H1 (cell line): Measurements from ENCODE around the gene IFT43. TPM values are rescaled to one million over a fixed set of nuclear protein-coding genes. Genes with fewer than 3 reads are reported as not detected.

Source experiments
- CTCF ChIA-PET: fragments of 300-600 bp; sonication (Branson Sonifier 250); formaldehyde crosslinking; loops from one replicate; lab custom pipeline; 2021; ENCODE audit not compliant: partially characterized antibody; lab: Charles Lee
- POLR2A ChIA-PET: fragments of 300-600 bp; sonication (Branson Sonifier 250); formaldehyde crosslinking; loops from one replicate; lab custom pipeline; 2021; ENCODE audit warnings: inconsistent platforms; ENCODE audit not compliant: partially characterized antibody; lab: Charles Lee
- DNase-seq, 2 experiments: peaks; one replicate each; pipeline versions ENCODE4 v3.0.0 to v3.0.0-alpha.2; 2010 to 2022; ENCODE audit warnings: low spot score in 2 of 2, low read depth in 1 of 2, mixed read lengths in 1 of 2
- FAIRE-seq: peaks from 2 replicates; lab custom pipeline; 2011; peaks lifted over from hg19 to GRCh38; lab: Jason Lieb, UNC
- H2AFZ ChIP-seq: 2 replicates; pipeline ENCODE4 v1.8.1; 2012; ENCODE audit warnings: low read length, inconsistent platforms
- H2AK5ac ChIP-seq: 2 replicates; pipeline ENCODE4 v1.6.1; 2013; ENCODE audit warnings: low read depth, low read length
- H2BK120ac ChIP-seq: replicated peaks from 2 replicates; pipeline ENCODE3; 2013; ENCODE audit warnings: low read depth, low read length, inconsistent platforms
- H2BK12ac ChIP-seq: 2 replicates; pipeline ENCODE4 v1.6.1; 2013; ENCODE audit warnings: low read depth, low read length
- H2BK15ac ChIP-seq: 2 replicates; pipeline ENCODE4 v1.6.1; 2013; ENCODE audit warnings: low read length
- H2BK20ac ChIP-seq: 2 replicates; pipeline ENCODE4 v1.6.1; 2013; ENCODE audit warnings: low read length
- H2BK5ac ChIP-seq: 2 replicates; pipeline ENCODE4 v1.6.1; 2013; ENCODE audit warnings: low read depth, low read length
- H3K14ac ChIP-seq: 2 replicates; pipeline ENCODE4 v1.6.1; 2013; ENCODE audit warnings: inconsistent platforms; ENCODE audit not compliant: insufficient read length
- H3K18ac ChIP-seq: 2 replicates; pipeline ENCODE4 v1.6.1; 2013; ENCODE audit warnings: low read length; ENCODE audit errors: extremely low read depth
- H3K23ac ChIP-seq: 2 replicates; pipeline ENCODE4 v1.6.1; 2013; ENCODE audit warnings: inconsistent platforms; ENCODE audit not compliant: insufficient read length
- H3K23me2 ChIP-seq: 2 replicates; pipeline ENCODE4 v1.6.1; 2013; ENCODE audit warnings: low read depth, low read length
- H3K27ac ChIP-seq: 2 replicates; pipeline ENCODE4 v1.6.1; 2011; ENCODE audit warnings: low read depth, low read length, inconsistent platforms
- H3K27me3 ChIP-seq, 4 experiments: replicated peaks in 1 of 4; 1 replicate in 1 of 4; 2 replicates in 3 of 4; pipeline versions ENCODE4 v1.6.1 to v1.8.1; 2011 to 2013; ENCODE audit warnings: low read length in 3 of 4, mild to moderate bottlenecking in 3 of 4, inconsistent platforms in 2 of 4, mixed read lengths in 2 of 4, moderate library complexity in 1 of 4; ENCODE audit not compliant: control insufficient read depth in 3 of 4, insufficient read depth in 3 of 4; ENCODE audit errors: extremely low read depth in 1 of 4
- H3K36me3 ChIP-seq, 4 experiments: 2 replicates each; pipeline versions ENCODE4 v1.6.1 to v1.8.1; 2011 to 2013; ENCODE audit warnings: mild to moderate bottlenecking in 4 of 4, low read length in 3 of 4, moderate library complexity in 2 of 4, control low read depth in 1 of 4, inconsistent platforms in 1 of 4; ENCODE audit not compliant: insufficient read depth in 4 of 4, control insufficient read depth in 2 of 4
- H3K4ac ChIP-seq: replicated peaks from 2 replicates; pipeline ENCODE3; 2013; ENCODE audit warnings: low read length, low read depth, mixed read lengths, inconsistent platforms; ENCODE audit not compliant: insufficient read length
- H3K4me1 ChIP-seq, 4 experiments: replicated peaks in 1 of 4; 1 replicate in 1 of 4; 2 replicates in 3 of 4; pipeline versions ENCODE4 v1.6.1 to v1.8.1; 2011 to 2013; ENCODE audit warnings: low read length in 3 of 4, inconsistent platforms in 2 of 4, mixed read lengths in 1 of 4; ENCODE audit not compliant: insufficient read depth in 4 of 4, control insufficient read depth in 3 of 4
- H3K4me2 ChIP-seq, 2 experiments: 2 replicates each; pipeline versions ENCODE4 v1.6.1 to v1.8.1; 2011 to 2013; ENCODE audit warnings: low read depth in 2 of 2, low read length in 2 of 2, control low read depth in 1 of 2, inconsistent platforms in 1 of 2, mild to moderate bottlenecking in 1 of 2; ENCODE audit not compliant: insufficient read depth in 1 of 2
- H3K4me3 ChIP-seq, 4 experiments: fragments of 200-600, 300-600 bp in 1 of 4; sonication (generic), shearing (Covaris generic), sonication (Bioruptor Twin) in 1 of 4; 2 replicates each; pipeline versions ENCODE4 v1.5.1 to v1.8.1; 2011 to 2016; ENCODE audit warnings: low read length in 4 of 4, low read depth in 3 of 4, control low read depth in 2 of 4, inconsistent platforms in 2 of 4, mild to moderate bottlenecking in 2 of 4, mixed read lengths in 1 of 4, moderate library complexity in 1 of 4; ENCODE audit not compliant: insufficient read depth in 2 of 4; ENCODE audit errors: extremely low read depth in 1 of 4
- H3K56ac ChIP-seq: replicated peaks from 2 replicates; pipeline ENCODE3; 2013; ENCODE audit warnings: low read depth, mild to moderate bottlenecking, mixed read lengths, low read length, inconsistent platforms; ENCODE audit not compliant: insufficient read length
- H3K79me1 ChIP-seq: 2 replicates; pipeline ENCODE4 v1.6.1; 2013; ENCODE audit warnings: low read depth, low read length, control low read depth
- H3K79me2 ChIP-seq, 2 experiments: 2 replicates each; pipeline versions ENCODE4 v1.6.1 to v1.8.1; 2012 to 2013; ENCODE audit warnings: low read length in 2 of 2, mild to moderate bottlenecking in 2 of 2, inconsistent platforms in 1 of 2; ENCODE audit not compliant: insufficient read depth in 2 of 2, control insufficient read depth in 1 of 2
- H3K9ac ChIP-seq, 4 experiments: replicated peaks in 1 of 4; 1 replicate in 1 of 4; 2 replicates in 3 of 4; pipeline versions ENCODE4 v1.6.1 to v1.8.1; 2011 to 2013; ENCODE audit warnings: low read depth in 3 of 4, low read length in 3 of 4, control low read depth in 2 of 4, mild to moderate bottlenecking in 2 of 4, moderate library complexity in 2 of 4, inconsistent platforms in 1 of 4; ENCODE audit errors: extremely low read depth in 1 of 4
- H3K9me3 ChIP-seq, 2 experiments: 2 replicates each; pipeline versions ENCODE4 v1.6.1 to v1.8.1; 2012 to 2013; ENCODE audit warnings: mild to moderate bottlenecking in 2 of 2, moderate library complexity in 2 of 2, control low read depth in 1 of 2, inconsistent platforms in 1 of 2, low read depth in 1 of 2, low read length in 1 of 2, mixed read lengths in 1 of 2; ENCODE audit not compliant: insufficient read depth in 2 of 2
- H4K20me1 ChIP-seq, 2 experiments: replicated peaks in 1 of 2; 2 replicates each; pipeline versions ENCODE3 to v1.8.1; 2011 to 2013; ENCODE audit warnings: inconsistent platforms in 2 of 2, low read length in 2 of 2, mild to moderate bottlenecking in 1 of 2; ENCODE audit not compliant: insufficient read depth in 2 of 2, control insufficient read depth in 1 of 2
- H4K5ac ChIP-seq: 2 replicates; pipeline ENCODE4 v1.6.1; 2013; ENCODE audit warnings: low read length, low read depth, mixed read lengths, inconsistent platforms; ENCODE audit not compliant: insufficient read length
- H4K8ac ChIP-seq: 2 replicates; pipeline ENCODE4 v1.8.0; 2013; ENCODE audit warnings: mild to moderate bottlenecking, moderate library complexity, low read length, inconsistent platforms; ENCODE audit not compliant: insufficient read depth; ENCODE audit errors: extremely low read depth
- H4K91ac ChIP-seq: replicated peaks from 2 replicates; pipeline ENCODE3; 2013; ENCODE audit warnings: low read length, mixed read lengths, inconsistent platforms; ENCODE audit not compliant: insufficient read length
- ASH2L ChIP-seq: fragments of 200-600, 300-600 bp; sonication (generic); IDR thresholded peaks from one replicate; pipeline ENCODE4 v1.7.1; 2017; ENCODE audit warnings: low read length
- BRCA1 ChIP-seq: IDR thresholded peaks from 2 replicates; pipeline ENCODE4 v1.6.1; 2012; ENCODE audit warnings: low read depth, low read length, improper control_type of control experiment
- CEBPB ChIP-seq: IDR thresholded peaks from 2 replicates; pipeline ENCODE4 v1.6.1; 2012; ENCODE audit warnings: low read depth, low read length
- FOSL1 ChIP-seq: IDR thresholded peaks from 2 replicates; pipeline ENCODE4 v1.6.1; 2011; ENCODE audit warnings: mild to moderate bottlenecking, low read depth, low read length, moderate library complexity; ENCODE audit not compliant: insufficient read depth
- GABPA ChIP-seq: IDR thresholded peaks from 2 replicates; pipeline ENCODE4 v1.6.1; 2011; ENCODE audit warnings: mild to moderate bottlenecking, low read length, moderate library complexity, borderline replicate concordance; ENCODE audit not compliant: insufficient read depth
- MAX ChIP-seq: IDR thresholded peaks from 2 replicates; pipeline ENCODE4 v1.6.1; 2012; ENCODE audit warnings: inconsistent platforms
- NRF1 ChIP-seq: IDR thresholded peaks from 2 replicates; pipeline ENCODE4 v1.6.1; 2011; ENCODE audit warnings: mild to moderate bottlenecking, low read depth, low read length, improper control_type of control experiment
- RAD21 ChIP-seq, 2 experiments: IDR thresholded peaks in 1 of 2; conservative IDR thresholded peaks in 1 of 2; 2 replicates each; pipeline ENCODE4 v1.6.1; 2011; ENCODE audit warnings: low read depth in 2 of 2, low read length in 2 of 2, improper control_type of control experiment in 1 of 2, inconsistent platforms in 1 of 2, mild to moderate bottlenecking in 1 of 2, moderate library complexity in 1 of 2
- SP2 ChIP-seq: IDR thresholded peaks from 2 replicates; pipeline ENCODE4 v1.6.1; 2012; ENCODE audit warnings: mild to moderate bottlenecking, low read length, inconsistent platforms
- TEAD4 ChIP-seq: IDR thresholded peaks from 2 replicates; pipeline ENCODE4 v1.6.1; 2012; ENCODE audit warnings: low read depth, low read length, inconsistent platforms, mixed read lengths
- WGBS, 2 experiments: shearing (Covaris generic) in 1 of 2; methylation state at CpG; one replicate each; pipeline versions ENCODE4 v1.1.6 to v1.1.7; 2013 to 2015; ENCODE audit warnings: low lambda C conversion rate in 2 of 2, mixed read lengths in 2 of 2, inconsistent platforms in 1 of 2, low coverage in 1 of 2, missing lambda C conversion rate in 1 of 2; ENCODE audit not compliant: insufficient replicate concordance in 2 of 2, insufficient coverage in 1 of 2, insufficient read length in 1 of 2; ENCODE audit errors: extremely low coverage in 1 of 2, missing lambda C conversion rate in 1 of 2; 5-methylcytosine and 5-hydroxymethylcytosine counted together
- polyA plus RNA-seq, 7 experiments: library from polyadenylated mRNA; depleted of rRNA in 3 of 7; stranded (reverse) in 5 of 7; unstranded in 2 of 7; fragments of >200 nt in 5 of 7; fragments of 200-250 nt in 2 of 7; gene quantifications; 1 replicate in 5 of 7; 2 replicates in 1 of 7; 4 replicates in 1 of 7; pipeline versions ENCODE4 v1.2.1 to v1.2.3, GENCODE V29; 2011 to 2013; ENCODE audit warnings: missing spikeins in 2 of 7, mixed read lengths in 2 of 7
- total RNA-seq: library from RNA; stranded (reverse); fragmentation: NEBNext Ultra II Directional; extraction: Animal tissue kit (Norgen Biotek cat#: 25700); gene quantifications from 2 replicates; pipeline ENCODE4 v1.2.1, GENCODE V29; 2021
- TF ChIP-seq, protein P1 (sequence below): IDR thresholded peaks from 2 replicates; pipeline ENCODE4 v1.6.1; 2012; ENCODE audit warnings: inconsistent platforms

The IFT43 gene
- total and polyA plus RNA-seq, 2 of the 8 experiments (the other 6 are each of a cell fraction or from before 2014, with no cell fraction given), result 17.0 to 20.8 TPM

- Histone ChIP-seq H4K91ac (no peak overlapping the region), H3K36me3 (no peaks in the 10 kb centered on the region), H3K79me2 (no peaks in the 10 kb centered on the region), H2BK20ac (peak overlapping the region; percentile 48; the same call in 1 of the 2 replicates), H2BK5ac (peak overlapping the region; percentile 16; the same call in 1 of the 2 replicates), H4K8ac (no peak overlapping the region), H4K5ac (no peak overlapping the region), H2AK5ac (no peak overlapping the region; the same call in 1 of the 2 replicates), H2AFZ (peak overlapping the region; percentile 66; the same call in 1 of the 2 replicates), H3K56ac (no peak overlapping the region), H4K20me1 (no peaks in the 10 kb centered on the region), H3K14ac (no peak overlapping the region), H3K23ac (no peak overlapping the region), H3K9me3 (no peaks in the 10 kb centered on the region), H2BK12ac (0 out of 2 replicates have a peak overlapping the region, but pooled peaks have one; percentile 63), H2BK15ac (peak overlapping the region; percentile 99), H3K9ac (no peak overlapping the region), H3K4me1 (peaks cover 0 to 13% (median 7%) of the 10 kb centered on the region in 4 experiments; a peak in 6 of 7 replicates), H3K4ac (no peak overlapping the region), H3K18ac (no peak overlapping the region; the same call in none of the 2 replicates), H3K27me3 (peaks cover 0 to under 1% (median 0%) of the 10 kb centered on the region in 4 experiments; a peak in 1 of 7 replicates), H3K23me2 (no peaks in the 10 kb centered on the region), H3K79me1 (no peaks in the 10 kb centered on the region), H3K4me3 (no peak overlapping the region), H2BK120ac (no peak overlapping the region), H3K27ac (no peak overlapping the region), H3K4me2 (no peak overlapping the region)
- FAIRE-seq (no peak), DNase-seq (no peak)
- WGBS, 2 experiments, result 90% methylated on average over 16 of the region's 16 CpGs; no CpG with 5 or more reads in 1 of the 2 experiments
- CTCF ChIA-PET, result interaction anchor here (0.7 to 4.1 kb wide), 8 partner anchors 9 to 282 kb away, joined by 3 to 15 read pairs (median 4); partner anchors contain the start of gene GPATCH2L
- POLR2A ChIA-PET, result interaction anchor here (1.2 to 1.3 kb wide), 2 partner anchors 22 to 61 kb away, joined by 3 read pairs; partner anchors contain the start of gene GPATCH2L
- TF ChIP-seq CEBPB (no peak), ASH2L (no peak), MAX (peak; percentile 67), GABPA (no peak), RAD21 (IDR thresholded peaks at IDR 0.05 in 1 of 2, conservative IDR thresholded peaks at IDR 0.05 in 1 of 2; ENCODE audit: low read depth in 2 of 2, low read length in 2 of 2) (peak; percentile 21 to 40), BRCA1 (no peak), NRF1 (no peak), FOSL1 (no peak), SP2 (no peak), TEAD4 (no peak)
- TF ChIP-seq, protein P1, sequence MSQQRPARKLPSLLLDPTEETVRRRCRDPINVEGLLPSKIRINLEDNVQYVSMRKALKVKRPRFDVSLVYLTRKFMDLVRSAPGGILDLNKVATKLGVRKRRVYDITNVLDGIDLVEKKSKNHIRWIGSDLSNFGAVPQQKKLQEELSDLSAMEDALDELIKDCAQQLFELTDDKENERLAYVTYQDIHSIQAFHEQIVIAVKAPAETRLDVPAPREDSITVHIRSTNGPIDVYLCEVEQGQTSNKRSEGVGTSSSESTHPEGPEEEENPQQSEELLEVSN, result no peak
Observed at GRCh38 chr14:76090616-76091391, 105.2 kb downstream of the IFT43 start.
